B cell (primary cell): ENCODE measurements around the gene SLC38A1. TPM values are rescaled to one million over a fixed set of nuclear protein-coding genes. Genes with fewer than 3 reads are reported as not detected.
A peak's percentile ranks its signal among the peaks of the same experiment; 100 is the strongest.

ENCODE experiments used
- ATAC-seq: fragments of 200-7000 bp; cut with Tn5 transposase; one replicate; pipeline ENCODE4 v1.10.0; 2021; ENCODE audit warnings: low read depth, mild to moderate bottlenecking, moderate number of reproducible peaks, moderate library complexity
- CTCF ChIA-PET: fragments of 350-600 bp; sonication (Branson Sonifier 250); formaldehyde crosslinking; loops from one replicate; lab custom pipeline; 2021; ENCODE audit warnings: antibody characterized with exemption, inconsistent platforms; lab: Charles Lee
- POLR2A ChIA-PET: fragments of 350-600 bp; sonication (Branson Sonifier 250); formaldehyde crosslinking; loops from one replicate; lab custom pipeline; 2021; ENCODE audit warnings: antibody characterized with exemption; lab: Charles Lee
- DNase-seq: peaks from one replicate; pipeline ENCODE4 v3.0.0; 2013
- H2AFZ ChIP-seq: 2 replicates; pipeline ENCODE4 v1.6.1; 2012; ENCODE audit warnings: mild to moderate bottlenecking, low read depth, low read length; ENCODE audit not compliant: insufficient read depth, poor library complexity, severe bottlenecking
- H3K27ac ChIP-seq, 2 donors: 1 replicate in 1 of 2; 2 replicates in 1 of 2; pipeline ENCODE4 v1.5.1; 2012 to 2013; ENCODE audit warnings: low read length in 2 of 2, mild to moderate bottlenecking in 2 of 2, moderate library complexity in 1 of 2
- H3K27me3 ChIP-seq, 4 experiments: fragments of 200-600 bp in 1 of 4; sonication (generic) in 1 of 4; replicated peaks in 1 of 4; 1 replicate in 2 of 4; 2 replicates in 2 of 4; pipeline versions ENCODE4 v1.6.1 to v1.7.0; 2013 to 2016; ENCODE audit warnings: low read length in 3 of 4, mild to moderate bottlenecking in 2 of 4, mixed read lengths in 1 of 4, moderate library complexity in 1 of 4; ENCODE audit not compliant: insufficient read depth in 4 of 4, control insufficient read depth in 3 of 4; ENCODE audit errors: control extremely low read depth in 1 of 4
- H3K36me3 ChIP-seq, 2 experiments: replicated peaks in 1 of 2; 1 replicate in 1 of 2; 2 replicates in 1 of 2; pipeline versions ENCODE4 v1.6.1 to v1.7.1; 2013; ENCODE audit warnings: low read length in 1 of 2; ENCODE audit not compliant: insufficient read depth in 2 of 2, control insufficient read depth in 1 of 2; ENCODE audit errors: control extremely low read depth in 1 of 2, extremely low read depth in 1 of 2
- H3K4me1 ChIP-seq, 2 donors: fragments of 200-600 bp in 1 of 2; sonication (generic) in 1 of 2; 1 replicate in 1 of 2; 2 replicates in 1 of 2; pipeline versions ENCODE4 v1.5.1 to v1.6.1; 2013 to 2017; ENCODE audit warnings: low read length in 2 of 2; ENCODE audit not compliant: control insufficient read depth in 2 of 2, insufficient read depth in 2 of 2
- H3K4me2 ChIP-seq: replicated peaks from 2 replicates; pipeline ENCODE3; 2012; ENCODE audit warnings: mild to moderate bottlenecking, low read depth, low read length; ENCODE audit not compliant: poor library complexity, severe bottlenecking
- H3K4me3 ChIP-seq, 5 experiments: fragments of 200-600 bp in 1 of 5; sonication (generic) in 1 of 5; 1 replicate in 3 of 5; 2 replicates in 2 of 5; pipeline versions ENCODE4 v1.5.1 to v1.7.0; 2011 to 2016; ENCODE audit warnings: low read length in 4 of 5, mild to moderate bottlenecking in 4 of 5, low read depth in 2 of 5, control low read depth in 1 of 5, moderate library complexity in 1 of 5; ENCODE audit not compliant: insufficient read depth in 1 of 5; ENCODE audit errors: control extremely low read depth in 1 of 5, extremely low read depth in 1 of 5
- H3K79me2 ChIP-seq: fragments of 200-600 bp; sonication (generic); one replicate; pipeline ENCODE4 v1.6.0; 2016; ENCODE audit warnings: low read length; ENCODE audit not compliant: control insufficient read depth, insufficient read depth
- H3K9ac ChIP-seq: fragments of 200-600 bp; sonication (generic); 2 replicates; pipeline ENCODE4 v1.6.1; 2017; ENCODE audit warnings: mild to moderate bottlenecking, low read length, moderate library complexity
- H3K9me3 ChIP-seq, 3 donors: one replicate each; pipeline versions ENCODE4 v1.6.1 to v1.7.1; 2013; ENCODE audit warnings: low read length in 2 of 3; ENCODE audit not compliant: control insufficient read depth in 2 of 3, insufficient read depth in 1 of 3; ENCODE audit errors: control extremely low read depth in 1 of 3
- H4K20me1 ChIP-seq: 2 replicates; pipeline ENCODE4 v1.6.0; 2012; ENCODE audit warnings: mild to moderate bottlenecking, low read length; ENCODE audit not compliant: insufficient read depth, control insufficient read depth, poor library complexity, severe bottlenecking
- H3K27ac Mint-ChIP-seq: one replicate; pipeline ENCODE4 v1.8.0; 2021; ENCODE audit warnings: mixed read lengths
- H3K27me3 Mint-ChIP-seq: one replicate; pipeline ENCODE4 v1.8.0; 2021; ENCODE audit warnings: mixed read lengths
- H3K4me1 Mint-ChIP-seq: one replicate; pipeline ENCODE4 v1.8.0; 2021; ENCODE audit warnings: mixed read lengths
- H3K4me3 Mint-ChIP-seq: one replicate; pipeline ENCODE4 v1.8.0; 2021; ENCODE audit warnings: mixed read lengths
- H3K9me3 Mint-ChIP-seq: one replicate; pipeline ENCODE4 v1.8.0; 2022; ENCODE audit warnings: mixed read lengths; ENCODE audit not compliant: insufficient read depth
- CTCF ChIP-seq: fragments of 200-600 bp; IDR thresholded peaks from one replicate; pipeline ENCODE4 v1.8.0; 2022; ENCODE audit warnings: antibody characterized with exemption, mild to moderate bottlenecking
- EZH2 ChIP-seq: IDR thresholded peaks from 2 replicates; pipeline ENCODE4 v1.6.1; 2012; ENCODE audit warnings: borderline replicate concordance, low read depth, mild to moderate bottlenecking, moderate library complexity, low read length; ENCODE audit not compliant: insufficient read depth, poor library complexity, severe bottlenecking
- WGBS: methylation state at CpG from one replicate; pipeline ENCODE4 v1.1.5; 2013; ENCODE audit warnings: missing lambda C conversion rate; ENCODE audit not compliant: insufficient coverage; 5-methylcytosine and 5-hydroxymethylcytosine counted together
- intact Hi-C: fragments of 100-400 bp; cut with micrococcal nuclease; formaldehyde crosslinking; loops from one replicate; pipeline ENCODE4 v1.10.0; 2022
- polyA plus RNA-seq: library from polyadenylated mRNA; depleted of rRNA; stranded (reverse); fragments of >200 nt; gene quantifications from 2 replicates; pipeline ENCODE4 v1.2.3, GENCODE V29; 2012
- total RNA-seq, 2 donors: library from RNA; stranded (reverse); fragments of 120-200 nt in 1 of 2; gene quantifications; 1 replicate in 1 of 2; 2 replicates in 1 of 2; pipeline versions ENCODE4 v1.2.3 to v1.2.4, GENCODE V29; 2013 to 2022

SLC38A1 gene
- total and polyA plus RNA-seq, 2 donors (not counting 1 experiment from before 2014, with no cell fraction given): 38.1 to 205 TPM

- POLR2A ChIA-PET: no interaction called here
- Histone ChIP-seq H4K20me1 (peaks cover 67% of the 10 kb centered on the region), H3K4me3 (no peak overlapping the region), H3K36me3 (peaks cover 17 to 66% of the 10 kb centered on the region in 2 experiments), H3K27ac (no peak overlapping the region), H3K4me2 (no peak overlapping the region), H3K9ac (no peak overlapping the region), H2AFZ (no peak overlapping the region), H3K79me2 (peaks cover 99% of the 10 kb centered on the region), H3K9me3 (peaks cover 0 to 11% (median 1%) of the 10 kb centered on the region in 3 donors), H3K4me1 (peaks cover 31 to 35% of the 10 kb centered on the region in 2 donors), H3K27me3 (no peaks in the 10 kb centered on the region)
- intact Hi-C loops: no loop called here
- Mint-ChIP-seq H3K27me3 (no peaks in the 10 kb centered on the region), H3K4me1 (peaks cover 63% of the 10 kb centered on the region), H3K9me3 (peaks cover 2% of the 10 kb centered on the region), H3K27ac (peak overlapping the region; percentile 54), H3K4me3 (no peak overlapping the region)
- CTCF ChIA-PET: interaction anchor here (1.0 to 1.3 kb wide), 3 partner anchors 15 to 419 kb away, joined by 3 read pairs; no protein-coding TSS in a partner anchor
- DNase-seq: no peak
- no peak for TF ChIP-seq CTCF
- TF ChIP-seq EZH2: no peak
- no CpG with 5 or more reads among the region's 2 CpGs for WGBS
- no peak for ATAC-seq
Measured at GRCh38 chr12:46242569-46242968, 26.3 kb downstream of the SLC38A1 start.

GRCh38 chr12:46240436-46240835 is 28.4 kb downstream of the SLC38A1 start:
- no peaks in the 10 kb centered on the region for H3K27me3 Mint-ChIP-seq
- Histone ChIP-seq H3K9me3 (peaks cover 0 to 3% (median 1%) of the 10 kb centered on the region in 3 donors), H3K9ac (no peak overlapping the region), H3K4me2 (no peak overlapping the region), H2AFZ (no peak overlapping the region), H3K36me3 (peaks cover 25 to 80% of the 10 kb centered on the region in 2 experiments), H3K4me1 (peaks cover 26 to 27% of the 10 kb centered on the region in 2 donors), H3K27me3 (no peaks in the 10 kb centered on the region), H3K4me3 (no peak overlapping the region), H4K20me1 (peaks cover 61% of the 10 kb centered on the region), H3K27ac (no peak overlapping the region), H3K79me2 (peaks cover 99% of the 10 kb centered on the region)
- DNase-seq (no peak), ATAC-seq (no peak)
- H3K4me3 Mint-ChIP-seq: no peak overlapping the region
- H3K9me3 Mint-ChIP-seq: no peaks in the 10 kb centered on the region
- CTCF ChIA-PET: interaction anchor here (1.3 kb wide), 1 partner anchor 243 kb away, joined by 3 read pairs; no protein-coding TSS in a partner anchor
- intact Hi-C loops: no loop called here
- peaks cover 65% of the 10 kb centered on the region for H3K4me1 Mint-ChIP-seq
- POLR2A ChIA-PET: no interaction called here
- no peak overlapping the region for H3K27ac Mint-ChIP-seq
- 97% methylated on average over 5 of the region's 7 CpGs for whole genome bisulfite sequencing
- TF ChIP-seq EZH2 (no peak), CTCF (no peak)
